A673 (cell line): ENCODE results near the gene DENND6B.

Experiments used
- CTCF ChIP-seq: fragments of 300-800, 200-600 bp; sonication (generic); conservative IDR thresholded peaks from 2 replicates; pipeline ENCODE4 v1.5.1; 2017; ENCODE audit warnings: low read depth, mild to moderate bottlenecking, antibody characterized with exemption, low read length, moderate library complexity, mixed read lengths
- EZH2 ChIP-seq: fragments of 200-600 bp; sonication (generic); IDR thresholded peaks from 2 replicates; pipeline ENCODE4 v1.6.1; 2017; ENCODE audit warnings: borderline replicate concordance, low read depth, mild to moderate bottlenecking, mixed read lengths, antibody characterized with exemption, low read length; ENCODE audit not compliant: poor library complexity, severe bottlenecking

- TF ChIP-seq CTCF (no peak), EZH2 (no peak)
Measured at GRCh38 chr22:50304528-50305392, 22.1 kb downstream of the DENND6B start.
